ENCODE data around the gene A1BG. TPM values are rescaled to one million over a fixed set of nuclear protein-coding genes. Genes with fewer than 3 reads are reported as not detected.
A peak's percentile ranks its signal among the peaks of the same experiment; 100 is the strongest.

Gene A1BG
- total and polyA plus RNA-seq, 2 of the 13 experiments (the other 11 are each of a cell fraction or from before 2014, with no cell fraction given) = 14.7 to 41.4 TPM

DNA sequence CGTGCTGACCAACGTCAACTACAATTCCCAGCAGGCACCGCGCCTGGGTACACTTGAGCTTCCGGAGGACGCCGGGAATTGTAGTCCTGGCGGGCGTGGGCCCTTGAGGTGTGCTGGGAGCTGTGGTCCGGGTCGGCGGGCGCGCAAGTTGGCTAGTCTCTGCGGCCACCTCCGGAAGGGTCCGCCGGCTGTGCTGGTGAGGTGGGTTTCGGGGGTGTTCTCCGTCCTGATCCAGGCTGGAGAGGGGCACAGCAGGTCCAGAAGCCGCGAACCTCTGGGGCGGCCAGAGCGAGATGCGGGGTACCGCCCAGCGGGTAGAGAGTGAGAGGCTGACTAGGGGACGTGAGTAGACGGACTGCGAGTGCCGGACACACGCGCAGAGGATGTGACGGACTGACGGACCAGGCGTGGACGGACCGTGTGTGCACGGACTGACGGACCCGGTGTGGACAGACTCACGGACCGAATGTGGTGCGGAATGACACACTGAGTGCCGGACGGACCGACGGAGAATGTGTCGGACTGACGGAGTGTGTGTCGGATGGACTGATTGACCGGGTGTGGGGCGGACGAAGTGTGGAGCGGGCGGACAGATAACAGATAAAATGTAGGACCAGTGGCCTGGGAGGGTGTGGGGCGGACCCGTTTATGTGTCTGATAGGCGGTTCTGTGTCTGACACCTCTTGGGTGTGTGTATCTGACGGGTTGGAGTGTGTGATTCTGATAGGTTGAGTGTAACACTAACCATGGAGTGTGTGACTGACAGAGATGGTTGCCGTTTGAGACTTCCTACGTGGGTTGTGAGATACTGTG lies 26.2 kb downstream of the A1BG start, which contains the start of gene ZSCAN22 (continued):
- no peak for TF ChIP-seq ZNF878 (CRISPR knock-in tag; IDR thresholded peaks at IDR 0.05)
- TF ChIP-seq DR1 (CRISPR knock-in tag; IDR thresholded peaks at IDR 0.05) = peak; percentile 87
- TF ChIP-seq SP5 (CRISPR knock-in tag; IDR thresholded peaks at IDR 0.05; ENCODE audit: borderline replicate concordance, low read depth) = no peak; the same call in 1 of the 2 replicates
- 0 out of 2 replicates have a peak, but pooled peaks have one; percentile 24 for TF ChIP-seq ZNF652 (CRISPR knock-in tag; IDR thresholded peaks at IDR 0.05; ENCODE audit: borderline replicate concordance, low read depth)
- peak; percentile 93; the same call in 1 of the 2 replicates for TF ChIP-seq ZNF674 (CRISPR knock-in tag; IDR thresholded peaks at IDR 0.05; ENCODE audit: low read depth)
- TF ChIP-seq, protein P1, sequence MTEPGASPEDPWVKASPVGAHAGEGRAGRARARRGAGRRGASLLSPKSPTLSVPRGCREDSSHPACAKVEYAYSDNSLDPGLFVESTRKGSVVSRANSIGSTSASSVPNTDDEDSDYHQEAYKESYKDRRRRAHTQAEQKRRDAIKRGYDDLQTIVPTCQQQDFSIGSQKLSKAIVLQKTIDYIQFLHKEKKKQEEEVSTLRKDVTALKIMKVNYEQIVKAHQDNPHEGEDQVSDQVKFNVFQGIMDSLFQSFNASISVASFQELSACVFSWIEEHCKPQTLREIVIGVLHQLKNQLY (CRISPR knock-in tag; IDR thresholded peaks at IDR 0.05) = peak; percentile 17; the same call in 1 of the 2 replicates
- TF ChIP-seq SMAD1 (CRISPR knock-in tag; IDR thresholded peaks at IDR 0.05; ENCODE audit: borderline replicate concordance, low read depth) = no peak
- no peak for TF ChIP-seq ZNF879 (CRISPR knock-in tag; IDR thresholded peaks at IDR 0.05)
- peak; percentile 53; the same call in 1 of the 2 replicates for TF ChIP-seq ZNF780A (CRISPR knock-in tag; IDR thresholded peaks at IDR 0.05)
- TF ChIP-seq ZSCAN20 (CRISPR knock-in tag; IDR thresholded peaks at IDR 0.05; ENCODE audit: borderline replicate concordance) = no peak
- TF ChIP-seq, protein P2, sequence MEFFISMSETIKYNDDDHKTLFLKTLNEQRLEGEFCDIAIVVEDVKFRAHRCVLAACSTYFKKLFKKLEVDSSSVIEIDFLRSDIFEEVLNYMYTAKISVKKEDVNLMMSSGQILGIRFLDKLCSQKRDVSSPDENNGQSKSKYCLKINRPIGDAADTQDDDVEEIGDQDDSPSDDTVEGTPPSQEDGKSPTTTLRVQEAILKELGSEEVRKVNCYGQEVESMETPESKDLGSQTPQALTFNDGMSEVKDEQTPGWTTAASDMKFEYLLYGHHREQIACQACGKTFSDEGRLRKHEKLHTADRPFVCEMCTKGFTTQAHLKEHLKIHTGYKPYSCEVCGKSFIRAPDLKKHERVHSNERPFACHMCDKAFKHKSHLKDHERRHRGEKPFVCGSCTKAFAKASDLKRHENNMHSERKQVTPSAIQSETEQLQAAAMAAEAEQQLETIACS (CRISPR knock-in tag; IDR thresholded peaks at IDR 0.05) = peak; percentile 41; the same call in 1 of the 2 replicates
- no peak for TF ChIP-seq HES4 (CRISPR knock-in tag; IDR thresholded peaks at IDR 0.05; ENCODE audit: borderline replicate concordance)
- peak; percentile 72; the same call in 1 of the 2 replicates for TF ChIP-seq ZSCAN21 (CRISPR knock-in tag; IDR thresholded peaks at IDR 0.05; ENCODE audit: borderline replicate concordance)
- TF ChIP-seq ZNF816 (CRISPR knock-in tag; IDR thresholded peaks at IDR 0.05; ENCODE audit: borderline replicate concordance) = no peak
- TF ChIP-seq ZNF431 (CRISPR knock-in tag; IDR thresholded peaks at IDR 0.05; ENCODE audit: borderline replicate concordance, low read depth) = 0 out of 2 replicates have a peak, but pooled peaks have one; percentile 35
- TF ChIP-seq, protein P3, sequence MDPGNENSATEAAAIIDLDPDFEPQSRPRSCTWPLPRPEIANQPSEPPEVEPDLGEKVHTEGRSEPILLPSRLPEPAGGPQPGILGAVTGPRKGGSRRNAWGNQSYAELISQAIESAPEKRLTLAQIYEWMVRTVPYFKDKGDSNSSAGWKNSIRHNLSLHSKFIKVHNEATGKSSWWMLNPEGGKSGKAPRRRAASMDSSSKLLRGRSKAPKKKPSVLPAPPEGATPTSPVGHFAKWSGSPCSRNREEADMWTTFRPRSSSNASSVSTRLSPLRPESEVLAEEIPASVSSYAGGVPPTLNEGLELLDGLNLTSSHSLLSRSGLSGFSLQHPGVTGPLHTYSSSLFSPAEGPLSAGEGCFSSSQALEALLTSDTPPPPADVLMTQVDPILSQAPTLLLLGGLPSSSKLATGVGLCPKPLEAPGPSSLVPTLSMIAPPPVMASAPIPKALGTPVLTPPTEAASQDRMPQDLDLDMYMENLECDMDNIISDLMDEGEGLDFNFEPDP (CRISPR knock-in tag; conservative IDR thresholded peaks at IDR 0.05) = no peak
- no peak for TF ChIP-seq MTF1 (CRISPR knock-in tag; IDR thresholded peaks at IDR 0.05)
- TF ChIP-seq ZFP37 (CRISPR knock-in tag; IDR thresholded peaks at IDR 0.05; ENCODE audit: borderline replicate concordance) = no peak
- TF ChIP-seq CHCHD3 (CRISPR knock-in tag; IDR thresholded peaks at IDR 0.05) = no peak
- TF ChIP-seq SAP130 (CRISPR knock-in tag; IDR thresholded peaks at IDR 0.05; ENCODE audit: low read depth) = peak; percentile 93
- peak; percentile 59; the same call in 1 of the 2 replicates for TF ChIP-seq ZBTB7B (CRISPR knock-in tag; IDR thresholded peaks at IDR 0.05)
- TF ChIP-seq RELA (CRISPR knock-in tag; IDR thresholded peaks at IDR 0.05) = peak; percentile 53; the same call in 1 of the 2 replicates
- no peak for TF ChIP-seq MTA3 (CRISPR knock-in tag; IDR thresholded peaks at IDR 0.05)
- no peak; the same call in 1 of the 2 replicates for TF ChIP-seq ZNF841 (CRISPR knock-in tag; IDR thresholded peaks at IDR 0.05; ENCODE audit: borderline replicate concordance)
- TF ChIP-seq SSRP1 (CRISPR knock-in tag; IDR thresholded peaks at IDR 0.05) = peak; percentile 31; the same call in 1 of the 2 replicates
- peak; percentile 59 for TF ChIP-seq YY1 (IDR thresholded peaks at IDR 0.05; ENCODE audit: insufficient read depth, insufficient replicate concordance, low read depth, low read length)
- TF ChIP-seq TOPORS (CRISPR knock-in tag; IDR thresholded peaks at IDR 0.05) = peak; percentile 27; the same call in 1 of the 2 replicates
- TF ChIP-seq ZNF235 (CRISPR knock-in tag; IDR thresholded peaks at IDR 0.05; ENCODE audit: borderline replicate concordance) = no peak; the same call in 1 of the 2 replicates
- TF ChIP-seq NFIC (IDR thresholded peaks at IDR 0.05; ENCODE audit: low read length) = no peak
